Loucy (cell line): ENCODE data around the gene WT1.

ENCODE experiments used
- H2AFZ ChIP-seq: fragments of 200-600 bp; sonication (generic); 2 replicates; pipeline ENCODE4 v1.6.0; 2016; ENCODE audit warnings: antibody characterized with exemption, mild to moderate bottlenecking, low read length, moderate library complexity
- H3F3A ChIP-seq: fragments of 200-600 bp; 2 replicates; pipeline ENCODE4 v1.6.0; 2016; ENCODE audit warnings: antibody characterized with exemption, low read depth, mild to moderate bottlenecking
- H3K27me3 ChIP-seq: fragments of 200-600 bp; sonication (generic); 2 replicates; pipeline ENCODE4 v1.6.1; 2014; ENCODE audit warnings: low read length, mild to moderate bottlenecking; ENCODE audit not compliant: insufficient read depth, poor library complexity, severe bottlenecking
- H3K36me3 ChIP-seq: fragments of 200-600 bp; sonication (generic); 2 replicates; pipeline ENCODE4 v1.6.1; 2016; ENCODE audit warnings: low read length; ENCODE audit not compliant: insufficient read depth
- H3K4me1 ChIP-seq: fragments of 200-600 bp; sonication (generic); 2 replicates; pipeline ENCODE4 v1.5.1; 2014; ENCODE audit warnings: low read length, mild to moderate bottlenecking; ENCODE audit not compliant: insufficient read depth, poor library complexity, severe bottlenecking
- H3K4me2 ChIP-seq: fragments of 200-600 bp; sonication (generic); 2 replicates; pipeline ENCODE4 v1.6.0; 2014; ENCODE audit warnings: antibody characterized with exemption, low read length, low read depth, mild to moderate bottlenecking; ENCODE audit not compliant: poor library complexity, severe bottlenecking
- H3K4me3 ChIP-seq: fragments of 200-600 bp; sonication (generic); 2 replicates; pipeline ENCODE4 v1.5.1; 2014; ENCODE audit warnings: low read length, mild to moderate bottlenecking, mixed read lengths; ENCODE audit not compliant: poor library complexity, severe bottlenecking
- H3K79me2 ChIP-seq: fragments of 200-600 bp; sonication (generic); 2 replicates; pipeline ENCODE4 v1.6.1; 2014; ENCODE audit warnings: low read length; ENCODE audit not compliant: insufficient read depth
- H3K9ac ChIP-seq: fragments of 200-600 bp; sonication (generic); 2 replicates; pipeline ENCODE4 v1.6.0; 2014; ENCODE audit warnings: mild to moderate bottlenecking, low read depth, low read length, moderate library complexity; ENCODE audit not compliant: poor library complexity, severe bottlenecking
- H3K9me2 ChIP-seq: fragments of 200-600 bp; sonication (generic); replicated peaks from 2 replicates; pipeline ENCODE4 v1.6.1; 2016; ENCODE audit warnings: low read depth, low read length, mixed read lengths
- H3K9me3 ChIP-seq: fragments of 200-600 bp; sonication (generic); 2 replicates; pipeline ENCODE4 v1.6.1; 2014; ENCODE audit warnings: mild to moderate bottlenecking, antibody characterized with exemption, low read length, low read depth; ENCODE audit not compliant: insufficient read depth
- H4K20me1 ChIP-seq: fragments of 200-600 bp; sonication (generic); 2 replicates; pipeline ENCODE4 v1.6.0; 2014; ENCODE audit warnings: antibody characterized with exemption, low read length, mild to moderate bottlenecking; ENCODE audit not compliant: insufficient read depth, poor library complexity, severe bottlenecking
- CTCF ChIP-seq: fragments of 200-600 bp; sonication (generic); conservative IDR thresholded peaks from 2 replicates; pipeline ENCODE4 v1.5.1; 2014; ENCODE audit warnings: mild to moderate bottlenecking, antibody characterized with exemption, low read length
- EZH2phosphoT487 ChIP-seq: fragments of 200-600 bp; IDR thresholded peaks from 2 replicates; pipeline ENCODE4 v1.6.1; 2018; ENCODE audit warnings: antibody characterized with exemption, mild to moderate bottlenecking, moderate library complexity, borderline replicate concordance

The WT1 gene

GRCh38 chr11:32366666-32367065 is 68.7 kb downstream of the WT1 start:
- Histone ChIP-seq H3K9me2 (no peaks in the 10 kb centered on the region), H3K27me3 (no peaks in the 10 kb centered on the region), H3K4me2 (no peak overlapping the region), H3K9me3 (no peaks in the 10 kb centered on the region), H2AFZ (no peak overlapping the region), H3K4me1 (no peaks in the 10 kb centered on the region), H3K36me3 (no peaks in the 10 kb centered on the region), H4K20me1 (no peaks in the 10 kb centered on the region), H3K4me3 (no peak overlapping the region), H3K9ac (no peak overlapping the region), H3K79me2 (no peaks in the 10 kb centered on the region), H3F3A (no peaks in the 10 kb centered on the region)
- TF ChIP-seq CTCF (no peak), EZH2phosphoT487 (no peak)

- Histone ChIP-seq H2AFZ (no peak overlapping the region), H3K9me2 (no peaks in the 10 kb centered on the region)
Observed at GRCh38 chr11:32365192-32365591, 70.1 kb downstream of the WT1 start.

GRCh38 chr11:32358729-32359128 is 76.6 kb downstream of the WT1 start:
- H3K4me2 ChIP-seq, result no peak overlapping the region
- no peaks in the 10 kb centered on the region for H3K4me1 ChIP-seq
- H3K27me3 ChIP-seq, result no peaks in the 10 kb centered on the region
- H3K9me2 ChIP-seq, result no peaks in the 10 kb centered on the region
- no peak overlapping the region for H3K4me3 ChIP-seq
- H3K9ac ChIP-seq, result no peak overlapping the region
- no peaks in the 10 kb centered on the region for H3K36me3 ChIP-seq
- H2AFZ ChIP-seq, result no peak overlapping the region
- no peaks in the 10 kb centered on the region for H4K20me1 ChIP-seq
- no peaks in the 10 kb centered on the region for H3F3A ChIP-seq
- no peak for TF ChIP-seq EZH2phosphoT487
- TF ChIP-seq CTCF, result no peak
- no peaks in the 10 kb centered on the region for H3K79me2 ChIP-seq
- H3K9me3 ChIP-seq, result no peaks in the 10 kb centered on the region

More at GRCh38 chr11:32365192-32365591, 70.1 kb downstream of the WT1 start:
- H3K4me2 ChIP-seq, result no peak overlapping the region
- H3K9ac ChIP-seq, result no peak overlapping the region
- no peaks in the 10 kb centered on the region for H4K20me1 ChIP-seq
- H3K4me1 ChIP-seq, result no peaks in the 10 kb centered on the region
- no peaks in the 10 kb centered on the region for H3K36me3 ChIP-seq
- no peaks in the 10 kb centered on the region for H3F3A ChIP-seq
- H3K27me3 ChIP-seq, result no peaks in the 10 kb centered on the region
- H3K79me2 ChIP-seq, result no peaks in the 10 kb centered on the region
- no peak overlapping the region for H3K4me3 ChIP-seq
- H3K9me3 ChIP-seq, result no peaks in the 10 kb centered on the region
- TF ChIP-seq CTCF (no peak), EZH2phosphoT487 (no peak)
